ENCODE data around the gene SESN3.
A peak's percentile ranks its signal among the peaks of the same experiment; 100 is the strongest.
"Not testable (repeated sequence)": the region's sequence is repeated elsewhere in the genome, so short reads cannot be mapped to it uniquely, and the experiment has no call there.

SESN3 gene

DNA sequence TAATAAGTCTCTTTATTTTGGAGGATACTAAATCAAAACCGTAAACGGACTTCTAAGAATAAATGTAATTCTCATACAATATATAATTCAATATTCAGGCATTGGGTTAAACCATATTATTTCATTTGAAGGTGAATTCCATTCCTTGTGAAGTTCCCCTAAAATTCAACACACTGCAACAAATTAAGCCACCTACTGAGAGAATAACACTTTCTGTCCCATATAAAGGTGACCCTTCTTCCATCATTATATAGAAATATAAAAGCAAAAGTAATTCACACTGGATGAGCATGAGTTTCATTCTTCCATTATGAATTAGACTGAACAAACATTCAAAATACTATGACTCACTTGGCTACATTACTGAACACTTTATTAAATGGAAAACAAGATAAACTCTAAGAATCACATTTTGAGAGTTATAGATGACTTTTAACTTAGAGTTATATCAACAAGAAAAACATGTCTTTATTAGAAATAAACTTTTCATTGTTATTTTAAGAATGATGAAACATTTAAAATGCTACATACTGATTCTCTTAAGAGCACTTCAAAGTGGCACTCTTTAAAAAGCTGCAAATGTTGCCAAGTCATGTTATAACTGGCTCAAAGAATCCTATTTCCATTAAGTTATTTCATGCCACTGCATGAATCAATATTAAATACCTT lies 2.8 kb downstream of the SESN3 start:
- H3K4me2 ChIP-seq (ENCODE audit: low read length, poor library complexity, severe bottlenecking) = no peak overlapping the region
- H4K91ac ChIP-seq (ENCODE audit: low read length) = no peak overlapping the region
- H3K27ac ChIP-seq (ENCODE audit: low read length, poor library complexity, severe bottlenecking) = no peak overlapping the region
- no peak overlapping the region for H3K23ac ChIP-seq (ENCODE audit: low read length in 2 of 2)
- no peaks in the 10 kb centered on the region for H3K27me3 ChIP-seq (ENCODE audit: control insufficient read depth in 1 of 2, insufficient read depth in 1 of 2, low read length in 2 of 2)
- no peak for DNase-seq
- no peak overlapping the region for H2AFZ ChIP-seq (ENCODE audit: low read depth, low read length)
- H3K36me3 ChIP-seq (ENCODE audit: control insufficient read depth in 1 of 2, insufficient read depth in 2 of 2, low read depth in 1 of 2, low read length in 2 of 2) = no peaks in the 10 kb centered on the region
- H2BK12ac ChIP-seq (ENCODE audit: low read length in 2 of 2) = no peak overlapping the region
- H3K9me3 ChIP-seq (ENCODE audit: control insufficient read depth, low read length) = no peaks in the 10 kb centered on the region
- no peak overlapping the region for H2BK5ac ChIP-seq (ENCODE audit: low read depth, low read length, poor library complexity, severe bottlenecking)
- no peak overlapping the region for H2AK5ac ChIP-seq (ENCODE audit: low read length, severe bottlenecking)
- H4K8ac ChIP-seq (ENCODE audit: low read length) = no peak overlapping the region
- no peak overlapping the region for H2BK120ac ChIP-seq (ENCODE audit: low read depth, low read length)
- H3K4me3 ChIP-seq (ENCODE audit: insufficient read depth in 1 of 2, low read depth in 1 of 2, low read length in 2 of 2) = peak overlapping the region in 1 of 2 experiments; percentile 90
- peak overlapping the region; percentile 88 for H3K9ac ChIP-seq (ENCODE audit: low read length)
- no peak overlapping the region for H3K4ac ChIP-seq (ENCODE audit: low read depth in 1 of 2, low read length in 2 of 2)
- no peak overlapping the region for H2BK15ac ChIP-seq (ENCODE audit: low read depth, poor library complexity, severe bottlenecking)
- H3K4me1 ChIP-seq (ENCODE audit: control insufficient read depth, insufficient read depth, low read depth, low read length) = no peaks in the 10 kb centered on the region
- H3K14ac ChIP-seq (ENCODE audit: low read length in 2 of 2) = no peak overlapping the region
- peaks cover 8% of the 10 kb centered on the region for H3K79me1 ChIP-seq (replicated peaks; ENCODE audit: low read length, poor library complexity, severe bottlenecking)
- H3K18ac ChIP-seq (ENCODE audit: low read depth in 1 of 2, low read length in 2 of 2) = no peak overlapping the region
- WGBS = no CpG with 5 or more reads among the region's 2 CpGs

DNA sequence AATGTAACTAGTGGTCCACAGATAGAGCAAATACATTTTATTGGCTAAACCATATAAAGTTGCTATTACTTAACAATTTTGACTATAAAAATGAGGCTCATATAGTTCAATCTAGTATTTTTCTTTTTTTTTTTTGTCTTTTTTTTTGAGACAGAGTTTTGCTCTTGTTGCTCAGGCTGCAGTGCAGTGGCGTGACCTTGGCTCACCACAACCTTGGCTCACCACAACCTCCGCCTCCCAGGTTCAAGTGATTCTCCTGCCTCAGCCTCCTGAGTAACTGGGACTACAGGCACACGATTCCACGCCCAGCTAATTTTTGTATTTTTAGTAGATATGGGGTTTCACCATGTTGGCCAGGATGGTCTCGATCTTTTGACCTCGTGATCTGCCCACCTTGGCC lies 3.9 kb downstream of the SESN3 start:
- not testable (repeated sequence) for DNase-seq; H3K27me3 ChIP-seq (ENCODE audit: control insufficient read depth in 1 of 2, insufficient read depth in 1 of 2, low read length in 2 of 2)

GRCh38 chr11:95222817-95223216 lies 8.2 kb downstream of the SESN3 start:
- peaks cover 18% of the 10 kb centered on the region for H3K79me1 ChIP-seq (replicated peaks; ENCODE audit: low read length, poor library complexity, severe bottlenecking)
- H3K27me3 ChIP-seq (ENCODE audit: control insufficient read depth in 1 of 2, insufficient read depth in 1 of 2, low read length in 2 of 2) = no peaks in the 10 kb centered on the region
- H3K4ac ChIP-seq (ENCODE audit: low read depth in 1 of 2, low read length in 2 of 2) = no peak overlapping the region
- no peak overlapping the region for H3K23ac ChIP-seq (ENCODE audit: low read length in 2 of 2)
- H4K8ac ChIP-seq (ENCODE audit: low read length) = no peak overlapping the region
- no peak overlapping the region for H2BK15ac ChIP-seq (ENCODE audit: low read depth, poor library complexity, severe bottlenecking)
- H2BK120ac ChIP-seq (ENCODE audit: low read depth, low read length) = no peak overlapping the region
- no peak overlapping the region for H3K27ac ChIP-seq (ENCODE audit: low read length, poor library complexity, severe bottlenecking)
- H2BK12ac ChIP-seq (ENCODE audit: low read length in 2 of 2) = no peak overlapping the region
- no peak overlapping the region for H3K14ac ChIP-seq (ENCODE audit: low read length in 2 of 2)
- H3K9ac ChIP-seq (ENCODE audit: low read length) = no peak overlapping the region
- no peaks in the 10 kb centered on the region for H3K4me1 ChIP-seq (ENCODE audit: control insufficient read depth, insufficient read depth, low read depth, low read length)
- H3K9me3 ChIP-seq (ENCODE audit: control insufficient read depth, low read length) = no peaks in the 10 kb centered on the region
- no peak overlapping the region for H3K18ac ChIP-seq (ENCODE audit: low read depth in 1 of 2, low read length in 2 of 2)
- H3K4me2 ChIP-seq (ENCODE audit: low read length, poor library complexity, severe bottlenecking) = no peak overlapping the region
- WGBS = 100% methylated on average over 1 of the region's 3 CpGs
- H3K4me3 ChIP-seq (ENCODE audit: insufficient read depth in 1 of 2, low read depth in 1 of 2, low read length in 2 of 2) = no peak overlapping the region
- no peak overlapping the region for H2AK5ac ChIP-seq (ENCODE audit: low read length, severe bottlenecking)
- H2BK5ac ChIP-seq (ENCODE audit: low read depth, low read length, poor library complexity, severe bottlenecking) = no peak overlapping the region
- H4K91ac ChIP-seq (ENCODE audit: low read length) = no peak overlapping the region
- H2AFZ ChIP-seq (ENCODE audit: low read depth, low read length) = no peak overlapping the region
- no peaks in the 10 kb centered on the region for H3K36me3 ChIP-seq (ENCODE audit: control insufficient read depth in 1 of 2, insufficient read depth in 2 of 2, low read depth in 1 of 2, low read length in 2 of 2)
- DNase-seq = no peak

More for the DNA sequence above, 3.9 kb downstream of the SESN3 start:
- not testable (repeated sequence) for H3K9ac ChIP-seq (ENCODE audit: low read length); H3K18ac ChIP-seq (ENCODE audit: low read depth in 1 of 2, low read length in 2 of 2); H4K8ac ChIP-seq (ENCODE audit: low read length); H2BK120ac ChIP-seq (ENCODE audit: low read depth, low read length); H3K36me3 ChIP-seq (ENCODE audit: control insufficient read depth in 1 of 2, insufficient read depth in 2 of 2, low read depth in 1 of 2, low read length in 2 of 2); H3K14ac ChIP-seq (ENCODE audit: low read length in 2 of 2); H2BK15ac ChIP-seq (ENCODE audit: low read depth, poor library complexity, severe bottlenecking); H3K23ac ChIP-seq (ENCODE audit: low read length in 2 of 2); H4K91ac ChIP-seq (ENCODE audit: low read length); H2BK5ac ChIP-seq (ENCODE audit: low read depth, low read length, poor library complexity, severe bottlenecking); H3K27ac ChIP-seq (ENCODE audit: low read length, poor library complexity, severe bottlenecking); H3K4me1 ChIP-seq (ENCODE audit: control insufficient read depth, insufficient read depth, low read depth, low read length); H3K4ac ChIP-seq (ENCODE audit: low read depth in 1 of 2, low read length in 2 of 2); H2AK5ac ChIP-seq (ENCODE audit: low read length, severe bottlenecking); H2AFZ ChIP-seq (ENCODE audit: low read depth, low read length); H3K4me2 ChIP-seq (ENCODE audit: low read length, poor library complexity, severe bottlenecking); H3K9me3 ChIP-seq (ENCODE audit: control insufficient read depth, low read length); H2BK12ac ChIP-seq (ENCODE audit: low read length in 2 of 2); H3K4me3 ChIP-seq (ENCODE audit: insufficient read depth in 1 of 2, low read depth in 1 of 2, low read length in 2 of 2)
- 100% methylated on average over 1 of the region's 6 CpGs for WGBS
- H3K79me1 ChIP-seq (replicated peaks; ENCODE audit: low read length, poor library complexity, severe bottlenecking) = peaks cover 11% of the 10 kb centered on the region

DNA sequence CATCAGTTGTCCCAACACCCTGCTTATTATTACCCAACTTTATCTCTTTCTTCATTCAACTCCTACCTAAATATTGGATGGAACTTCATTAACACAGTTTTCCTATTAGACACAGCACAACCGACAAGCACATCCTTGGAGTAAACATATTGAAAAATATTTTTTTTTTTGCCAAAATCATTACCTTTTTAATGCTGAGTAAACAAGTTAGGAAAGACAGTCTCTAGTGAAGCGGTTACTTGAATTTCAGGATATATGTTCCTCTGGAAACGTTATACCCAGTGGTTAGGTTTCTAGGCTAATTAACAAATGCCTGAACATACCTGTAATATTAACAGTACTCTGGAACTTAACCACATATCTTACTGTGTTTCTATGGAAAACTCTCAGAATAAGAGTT lies 11.4 kb downstream of the SESN3 start:
- H3K27me3 ChIP-seq (ENCODE audit: control insufficient read depth in 1 of 2, insufficient read depth in 1 of 2, low read length in 2 of 2) = no peaks in the 10 kb centered on the region
- H3K9me3 ChIP-seq (ENCODE audit: control insufficient read depth, low read length) = no peaks in the 10 kb centered on the region
- H2BK12ac ChIP-seq (ENCODE audit: low read length in 2 of 2) = no peak overlapping the region
- no peak overlapping the region for H4K91ac ChIP-seq (ENCODE audit: low read length)
- no peak overlapping the region for H3K4me2 ChIP-seq (ENCODE audit: low read length, poor library complexity, severe bottlenecking)
- H3K4ac ChIP-seq (ENCODE audit: low read depth in 1 of 2, low read length in 2 of 2) = no peak overlapping the region
- H2BK120ac ChIP-seq (ENCODE audit: low read depth, low read length) = no peak overlapping the region
- no peak overlapping the region for H3K18ac ChIP-seq (ENCODE audit: low read depth in 1 of 2, low read length in 2 of 2)
- H3K4me1 ChIP-seq (ENCODE audit: control insufficient read depth, insufficient read depth, low read depth, low read length) = no peaks in the 10 kb centered on the region
- H3K4me3 ChIP-seq (ENCODE audit: insufficient read depth in 1 of 2, low read depth in 1 of 2, low read length in 2 of 2) = no peak overlapping the region
- DNase-seq = no peak
- no peak overlapping the region for H3K9ac ChIP-seq (ENCODE audit: low read length)
- no peak overlapping the region for H4K8ac ChIP-seq (ENCODE audit: low read length)
- no peak overlapping the region for H3K27ac ChIP-seq (ENCODE audit: low read length, poor library complexity, severe bottlenecking)
- no peak overlapping the region for H3K14ac ChIP-seq (ENCODE audit: low read length in 2 of 2)
- H2AK5ac ChIP-seq (ENCODE audit: low read length, severe bottlenecking) = no peak overlapping the region
- no peaks in the 10 kb centered on the region for H3K36me3 ChIP-seq (ENCODE audit: control insufficient read depth in 1 of 2, insufficient read depth in 2 of 2, low read depth in 1 of 2, low read length in 2 of 2)
- no peak overlapping the region for H3K23ac ChIP-seq (ENCODE audit: low read length in 2 of 2)
- H3K79me1 ChIP-seq (replicated peaks; ENCODE audit: low read length, poor library complexity, severe bottlenecking) = peaks cover 15% of the 10 kb centered on the region
- WGBS = no CpG with 5 or more reads among the region's 3 CpGs
- H2BK15ac ChIP-seq (ENCODE audit: low read depth, poor library complexity, severe bottlenecking) = no peak overlapping the region
- H2AFZ ChIP-seq (ENCODE audit: low read depth, low read length) = no peak overlapping the region
- no peak overlapping the region for H2BK5ac ChIP-seq (ENCODE audit: low read depth, low read length, poor library complexity, severe bottlenecking)
